ENCODE data around the gene PDE6A. TPM values are rescaled to one million over a fixed set of nuclear protein-coding genes. Genes with fewer than 3 reads are reported as not detected.
A peak's percentile ranks its signal among the peaks of the same experiment; 100 is the strongest.

Gene PDE6A
- polyA plus RNA-seq, 3 donors = 0.01 TPM; not detected in 2

GRCh38 chr5:149846021-149846420 is 98.6 kb downstream of the PDE6A start:
- no peaks in the 10 kb centered on the region for H3K9me3 ChIP-seq (replicated peaks in 1 of 2; ENCODE audit: control insufficient read depth in 1 of 2, insufficient read depth in 1 of 2, low read length in 2 of 2)
- TF ChIP-seq CTCF (IDR thresholded peaks at IDR 0.05) = no peak
- no peaks in the 10 kb centered on the region for H3K4me1 Mint-ChIP-seq
- H3K36me3 Mint-ChIP-seq = peaks cover 95 to 96% of the 10 kb centered on the region in 2 donors
- peaks cover 0 to 2% (median 0%) of the 10 kb centered on the region in 7 donors for H3K9me3 Mint-ChIP-seq
- H4K20me1 ChIP-seq (ENCODE audit: insufficient read depth, low read length) = peaks cover 10% of the 10 kb centered on the region
- H3K27me3 ChIP-seq (ENCODE audit: control insufficient read depth in 2 of 2, insufficient read depth in 2 of 2, low read length in 2 of 2) = no peaks in the 10 kb centered on the region
- H3K79me2 ChIP-seq (ENCODE audit: insufficient read depth, low read length) = no peaks in the 10 kb centered on the region
- no peak for DNase-seq
- peaks cover 96 to 100% of the 10 kb centered on the region in 2 donors for H3K36me3 ChIP-seq (replicated peaks in 1 of 2; ENCODE audit: control insufficient read depth in 1 of 2, insufficient read depth in 2 of 2, low read length in 2 of 2)
- H2AFZ ChIP-seq (ENCODE audit: insufficient read depth, low read depth, low read length, poor library complexity, severe bottlenecking) = no peak overlapping the region
- no peak overlapping the region for H3K9ac ChIP-seq (ENCODE audit: insufficient read depth, low read length, poor library complexity, severe bottlenecking)
- H3K4me2 ChIP-seq (replicated peaks; ENCODE audit: extremely low read depth, low read length, poor library complexity, severe bottlenecking) = no peak overlapping the region
- no peak overlapping the region for H3K4me3 Mint-ChIP-seq
- no peak overlapping the region for H3K27ac Mint-ChIP-seq
- no peak overlapping the region for H3K4me3 ChIP-seq (replicated peaks in 1 of 3; ENCODE audit: low read depth in 2 of 3, low read length in 3 of 3)
- no peaks in the 10 kb centered on the region for H3K4me1 ChIP-seq (ENCODE audit: control insufficient read depth in 1 of 2, insufficient read depth in 2 of 2, low read length in 2 of 2)
- H3K27ac ChIP-seq (ENCODE audit: low read depth in 1 of 2, low read length in 2 of 2) = no peak overlapping the region
- intact Hi-C loops (cut with micrococcal nuclease) = no loop called here
- 97% methylated on average over 5 of the region's 5 CpGs for WGBS (ENCODE audit: insufficient coverage)
- H3K27me3 Mint-ChIP-seq (ENCODE audit: low read depth in 3 of 3) = peaks cover 0 to 2% (median 0%) of the 10 kb centered on the region in 3 donors

- peaks cover 0 to 2% (median 0%) of the 10 kb centered on the region in 7 donors for H3K9me3 Mint-ChIP-seq
- no peak overlapping the region for H3K4me2 ChIP-seq (replicated peaks; ENCODE audit: extremely low read depth, low read length, poor library complexity, severe bottlenecking)
- H3K4me1 Mint-ChIP-seq = no peaks in the 10 kb centered on the region
- H3K27me3 ChIP-seq (ENCODE audit: control insufficient read depth in 2 of 2, insufficient read depth in 2 of 2, low read length in 2 of 2) = no peaks in the 10 kb centered on the region
- H3K27me3 Mint-ChIP-seq (ENCODE audit: low read depth in 3 of 3) = peaks cover 0 to 2% (median 0%) of the 10 kb centered on the region in 3 donors
- H3K79me2 ChIP-seq (ENCODE audit: insufficient read depth, low read length) = no peaks in the 10 kb centered on the region
- no peaks in the 10 kb centered on the region for H3K4me1 ChIP-seq (ENCODE audit: control insufficient read depth in 1 of 2, insufficient read depth in 2 of 2, low read length in 2 of 2)
- H3K36me3 ChIP-seq (replicated peaks in 1 of 2; ENCODE audit: control insufficient read depth in 1 of 2, insufficient read depth in 2 of 2, low read length in 2 of 2) = peaks cover 96 to 100% of the 10 kb centered on the region in 2 donors
- intact Hi-C loops (cut with micrococcal nuclease) = no loop called here
- no peak for TF ChIP-seq CTCF (IDR thresholded peaks at IDR 0.05)
- H3K4me3 Mint-ChIP-seq = no peak overlapping the region
- peaks cover 8% of the 10 kb centered on the region for H4K20me1 ChIP-seq (ENCODE audit: insufficient read depth, low read length)
- H3K9ac ChIP-seq (ENCODE audit: insufficient read depth, low read length, poor library complexity, severe bottlenecking) = no peak overlapping the region
- DNase-seq = no peak
- WGBS (ENCODE audit: insufficient coverage) = 97% methylated on average over 15 of the region's 15 CpGs
- H3K36me3 Mint-ChIP-seq = peaks cover 95 to 96% of the 10 kb centered on the region in 2 donors
- H2AFZ ChIP-seq (ENCODE audit: insufficient read depth, low read depth, low read length, poor library complexity, severe bottlenecking) = no peak overlapping the region
- H3K27ac ChIP-seq (ENCODE audit: low read depth in 1 of 2, low read length in 2 of 2) = no peak overlapping the region
- H3K4me3 ChIP-seq (replicated peaks in 1 of 3; ENCODE audit: low read depth in 2 of 3, low read length in 3 of 3) = no peak overlapping the region
- H3K27ac Mint-ChIP-seq = peak overlapping the region in 1 of 7 donors; percentile 44
- no peaks in the 10 kb centered on the region for H3K9me3 ChIP-seq (replicated peaks in 1 of 2; ENCODE audit: control insufficient read depth in 1 of 2, insufficient read depth in 1 of 2, low read length in 2 of 2)
Observed at GRCh38 chr5:149845601-149846000, 99.0 kb downstream of the PDE6A start.

All from CD14-positive monocyte (primary cell).